ENCODE results near the gene MS4A3. TPM values are rescaled to one million over a fixed set of nuclear protein-coding genes. Genes with fewer than 3 reads are reported as not detected.

MS4A3 gene
- total and polyA plus RNA-seq, 3 experiments from 2014 or later = 0.60 TPM; not detected in 2

GRCh38 chr11:60119710-60120109 is 63.2 kb downstream of the MS4A3 start:
- H3K27ac Mint-ChIP-seq = no peak overlapping the region
- no peaks in the 10 kb centered on the region for H3K4me1 Mint-ChIP-seq
- H3K36me3 Mint-ChIP-seq = no peaks in the 10 kb centered on the region
- DNase-seq = no peak
- no peaks in the 10 kb centered on the region for H3K9me3 Mint-ChIP-seq
- Histone ChIP-seq H3K27me3 (ENCODE audit: insufficient read depth, low read length, poor library complexity, severe bottlenecking) (no peaks in the 10 kb centered on the region), H3K4me3 (ENCODE audit: low read length) (no peak overlapping the region), H3K36me3 (ENCODE audit: insufficient read depth, low read length) (no peaks in the 10 kb centered on the region), H3K4me1 (ENCODE audit: insufficient read depth, low read length) (no peaks in the 10 kb centered on the region), H3K27ac (ENCODE audit: low read depth, low read length) (no peak overlapping the region), H3K9me3 (ENCODE audit: low read length) (no peaks in the 10 kb centered on the region)
- no peak overlapping the region for H3K4me3 Mint-ChIP-seq
- CTCF ChIA-PET = interaction anchor here (0.9 kb wide), 1 partner anchor 36 kb away, joined by 3 read pairs; no protein-coding TSS in a partner anchor
- POLR2A ChIA-PET = no interaction called here
- H3K27me3 Mint-ChIP-seq = peaks cover 4 to 27% of the 10 kb centered on the region in 2 donors

Other genes starting within 250 kb of the MS4A3 start
- 10 to 100 TPM; 83.5 to 84.5 TPM for gene MRPL16, start 245.9 kb upstream of the MS4A3 start, total RNA-seq
- gene MRPL16, start 245.9 kb upstream of the MS4A3 start, polyA plus RNA-seq = 75.0 TPM
- gene CBLIF, start 211.2 kb upstream of the MS4A3 start, total RNA-seq = not detected
- not detected for gene CBLIF, start 211.2 kb upstream of the MS4A3 start, polyA plus RNA-seq
- gene TCN1, start 190.2 kb upstream of the MS4A3 start, total RNA-seq = not detected
- not detected for gene TCN1, start 190.2 kb upstream of the MS4A3 start, polyA plus RNA-seq
- not detected for gene OOSP3, start 177.9 kb upstream of the MS4A3 start, total RNA-seq
- not detected for gene OOSP3, start 177.9 kb upstream of the MS4A3 start, polyA plus RNA-seq
- under 1 TPM in 1 of 2 experiments, not detected in 1; 0.28 TPM for gene OOSP1, start 118.2 kb upstream of the MS4A3 start, total RNA-seq
- gene OOSP1, start 118.2 kb upstream of the MS4A3 start, polyA plus RNA-seq = not detected
- gene OOSP4A, start 92.6 kb upstream of the MS4A3 start, total RNA-seq = not detected
- not detected for gene OOSP4A, start 92.6 kb upstream of the MS4A3 start, polyA plus RNA-seq
- gene OOSP4B, start 39.5 kb upstream of the MS4A3 start, total RNA-seq = not detected
- gene OOSP4B, start 39.5 kb upstream of the MS4A3 start, polyA plus RNA-seq = not detected
- gene OOSP2, start 16.3 kb upstream of the MS4A3 start, total RNA-seq = not detected
- not detected for gene OOSP2, start 16.3 kb upstream of the MS4A3 start, polyA plus RNA-seq
- gene MS4A2, start 32.0 kb downstream of the MS4A3 start, total RNA-seq = not detected
- gene MS4A2, start 32.0 kb downstream of the MS4A3 start, polyA plus RNA-seq = not detected
- gene MS4A6A, start 126.4 kb downstream of the MS4A3 start, total RNA-seq = 1 to 10 TPM; 1.6 TPM
- gene MS4A6A, start 126.4 kb downstream of the MS4A3 start, polyA plus RNA-seq = 0.97 TPM
- not detected for gene MS4A4E, start 186.5 kb downstream of the MS4A3 start, total RNA-seq
- not detected for gene MS4A4E, start 186.5 kb downstream of the MS4A3 start, polyA plus RNA-seq
- gene MS4A4A, start 224.0 kb downstream of the MS4A3 start, total RNA-seq = under 1 TPM in 1 of 2 experiments, not detected in 1; 0.20 TPM
- gene MS4A4A, start 224.0 kb downstream of the MS4A3 start, polyA plus RNA-seq = not detected